ENCODE measurements around the gene CORO6. TPM values are rescaled to one million over a fixed set of nuclear protein-coding genes. Genes with fewer than 3 reads are reported as not detected.

The CORO6 gene
- total and polyA plus RNA-seq, 2 of the 13 experiments (the other 11 are each of a cell fraction or from before 2014, with no cell fraction given) = 0.42 to 0.82 TPM

DNA sequence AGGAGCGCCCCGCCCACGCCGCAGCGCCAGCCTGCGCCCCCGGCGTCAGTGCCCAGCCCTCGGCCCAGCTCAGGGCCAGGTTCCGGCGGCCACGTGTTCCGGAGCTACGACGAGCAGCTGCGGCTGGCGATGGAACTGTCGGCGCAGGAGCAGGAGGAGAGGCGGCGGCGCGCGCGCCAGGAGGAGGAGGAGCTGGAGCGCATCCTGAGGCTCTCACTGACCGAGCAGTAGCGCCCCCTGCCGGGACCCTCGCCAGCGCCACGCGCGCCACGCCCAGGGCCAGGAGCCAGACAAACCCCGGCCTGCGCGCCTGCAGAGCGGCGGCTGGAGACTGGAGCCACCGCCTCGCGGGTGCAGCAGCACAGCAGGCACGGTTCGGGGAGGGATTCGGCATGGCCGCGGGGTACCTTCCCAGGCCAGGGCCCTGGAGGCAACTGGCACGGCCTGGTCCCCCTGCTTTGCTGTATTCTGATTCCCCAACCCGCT lies 9.3 kb downstream of the CORO6 start (continued):
- TF ChIP-seq, protein P1, sequence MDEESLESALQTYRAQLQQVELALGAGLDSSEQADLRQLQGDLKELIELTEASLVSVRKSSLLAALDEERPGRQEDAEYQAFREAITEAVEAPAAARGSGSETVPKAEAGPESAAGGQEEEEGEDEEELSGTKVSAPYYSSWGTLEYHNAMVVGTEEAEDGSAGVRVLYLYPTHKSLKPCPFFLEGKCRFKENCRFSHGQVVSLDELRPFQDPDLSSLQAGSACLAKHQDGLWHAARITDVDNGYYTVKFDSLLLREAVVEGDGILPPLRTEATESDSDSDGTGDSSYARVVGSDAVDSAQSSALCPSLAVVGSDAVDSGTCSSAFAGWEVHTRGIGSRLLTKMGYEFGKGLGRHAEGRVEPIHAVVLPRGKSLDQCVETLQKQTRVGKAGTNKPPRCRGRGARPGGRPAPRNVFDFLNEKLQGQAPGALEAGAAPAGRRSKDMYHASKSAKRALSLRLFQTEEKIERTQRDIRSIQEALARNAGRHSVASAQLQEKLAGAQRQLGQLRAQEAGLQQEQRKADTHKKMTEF (CRISPR knock-in tag; IDR thresholded peaks at IDR 0.05) = peak; percentile 71; the same call in 1 of the 2 replicates
- TF ChIP-seq ZNF484 (CRISPR knock-in tag; IDR thresholded peaks at IDR 0.05; ENCODE audit: borderline replicate concordance, low read depth) (no peak; the same call in 1 of the 2 replicates), ARHGAP35 (CRISPR knock-in tag; IDR thresholded peaks at IDR 0.05; ENCODE audit: borderline replicate concordance) (no peak), ZFP1 (CRISPR knock-in tag; IDR thresholded peaks at IDR 0.05) (no peak), ZBTB4 (CRISPR knock-in tag; IDR thresholded peaks at IDR 0.05; ENCODE audit: borderline replicate concordance) (no peak), ZBTB14 (CRISPR knock-in tag; IDR thresholded peaks at IDR 0.05) (peak; percentile 83), PTBP1 (IDR thresholded peaks at IDR 0.05; ENCODE audit: low read depth, low read length, poor library complexity, severe bottlenecking) (no peak), MAF1 (CRISPR knock-in tag; IDR thresholded peaks at IDR 0.05; ENCODE audit: borderline replicate concordance) (0 out of 2 replicates have a peak, but pooled peaks have one; percentile 27), ZNF224 (CRISPR knock-in tag; IDR thresholded peaks at IDR 0.05) (no peak), ADNP (CRISPR knock-in tag; IDR thresholded peaks at IDR 0.05) (peak; percentile 72; the same call in 1 of the 2 replicates), AFF4 (CRISPR knock-in tag; IDR thresholded peaks at IDR 0.05) (no peak)
- TF ChIP-seq, protein P2, sequence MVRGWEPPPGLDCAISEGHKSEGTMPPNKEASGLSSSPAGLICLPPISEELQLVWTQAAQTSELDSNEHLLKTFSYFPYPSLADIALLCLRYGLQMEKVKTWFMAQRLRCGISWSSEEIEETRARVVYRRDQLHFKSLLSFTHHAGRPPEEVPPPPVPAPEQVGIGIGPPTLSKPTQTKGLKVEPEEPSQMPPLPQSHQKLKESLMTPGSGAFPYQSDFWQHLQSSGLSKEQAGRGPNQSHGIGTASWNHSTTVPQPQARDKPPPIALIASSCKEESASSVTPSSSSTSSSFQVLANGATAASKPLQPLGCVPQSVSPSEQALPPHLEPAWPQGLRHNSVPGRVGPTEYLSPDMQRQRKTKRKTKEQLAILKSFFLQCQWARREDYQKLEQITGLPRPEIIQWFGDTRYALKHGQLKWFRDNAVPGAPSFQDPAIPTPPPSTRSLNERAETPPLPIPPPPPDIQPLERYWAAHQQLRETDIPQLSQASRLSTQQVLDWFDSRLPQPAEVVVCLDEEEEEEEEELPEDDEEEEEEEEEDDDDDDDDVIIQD (CRISPR knock-in tag; IDR thresholded peaks at IDR 0.05; ENCODE audit: low read depth) = no peak
- TF ChIP-seq, protein P3, sequence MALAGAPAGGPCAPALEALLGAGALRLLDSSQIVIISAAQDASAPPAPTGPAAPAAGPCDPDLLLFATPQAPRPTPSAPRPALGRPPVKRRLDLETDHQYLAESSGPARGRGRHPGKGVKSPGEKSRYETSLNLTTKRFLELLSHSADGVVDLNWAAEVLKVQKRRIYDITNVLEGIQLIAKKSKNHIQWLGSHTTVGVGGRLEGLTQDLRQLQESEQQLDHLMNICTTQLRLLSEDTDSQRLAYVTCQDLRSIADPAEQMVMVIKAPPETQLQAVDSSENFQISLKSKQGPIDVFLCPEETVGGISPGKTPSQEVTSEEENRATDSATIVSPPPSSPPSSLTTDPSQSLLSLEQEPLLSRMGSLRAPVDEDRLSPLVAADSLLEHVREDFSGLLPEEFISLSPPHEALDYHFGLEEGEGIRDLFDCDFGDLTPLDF (CRISPR knock-in tag; IDR thresholded peaks at IDR 0.05) = peak; percentile 50; the same call in 1 of the 2 replicates
- TF ChIP-seq, protein P4, sequence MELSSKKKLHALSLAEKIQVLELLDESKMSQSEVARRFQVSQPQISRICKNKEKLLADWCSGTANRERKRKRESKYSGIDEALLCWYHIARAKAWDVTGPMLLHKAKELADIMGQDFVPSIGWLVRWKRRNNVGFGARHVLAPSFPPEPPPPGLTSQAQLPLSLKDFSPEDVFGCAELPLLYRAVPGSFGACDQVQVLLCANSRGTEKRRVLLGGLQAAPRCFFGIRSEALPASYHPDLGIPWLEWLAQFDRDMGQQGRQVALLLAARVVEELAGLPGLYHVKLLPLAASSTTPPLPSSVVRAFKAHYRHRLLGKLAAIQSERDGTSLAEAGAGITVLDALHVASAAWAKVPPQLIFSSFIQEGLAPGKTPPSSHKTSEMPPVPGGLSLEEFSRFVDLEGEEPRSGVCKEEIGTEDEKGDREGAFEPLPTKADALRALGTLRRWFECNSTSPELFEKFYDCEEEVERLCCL (CRISPR knock-in tag; IDR thresholded peaks at IDR 0.05; ENCODE audit: borderline replicate concordance) = no peak
